B cell (primary cell): ENCODE results near the gene SEMA4D.

Experiments
- EZH2 ChIP-seq: IDR thresholded peaks from 2 replicates; pipeline ENCODE4 v1.6.1; 2012; ENCODE audit warnings: borderline replicate concordance, low read depth, mild to moderate bottlenecking, moderate library complexity, low read length; ENCODE audit not compliant: insufficient read depth, poor library complexity, severe bottlenecking
- TF ChIP-seq, protein P1 (sequence below): fragments of 200-600 bp; IDR thresholded peaks from one replicate; pipeline ENCODE4 v1.8.0; 2022; ENCODE audit warnings: antibody characterized with exemption, mild to moderate bottlenecking

- TF ChIP-seq, protein P1, sequence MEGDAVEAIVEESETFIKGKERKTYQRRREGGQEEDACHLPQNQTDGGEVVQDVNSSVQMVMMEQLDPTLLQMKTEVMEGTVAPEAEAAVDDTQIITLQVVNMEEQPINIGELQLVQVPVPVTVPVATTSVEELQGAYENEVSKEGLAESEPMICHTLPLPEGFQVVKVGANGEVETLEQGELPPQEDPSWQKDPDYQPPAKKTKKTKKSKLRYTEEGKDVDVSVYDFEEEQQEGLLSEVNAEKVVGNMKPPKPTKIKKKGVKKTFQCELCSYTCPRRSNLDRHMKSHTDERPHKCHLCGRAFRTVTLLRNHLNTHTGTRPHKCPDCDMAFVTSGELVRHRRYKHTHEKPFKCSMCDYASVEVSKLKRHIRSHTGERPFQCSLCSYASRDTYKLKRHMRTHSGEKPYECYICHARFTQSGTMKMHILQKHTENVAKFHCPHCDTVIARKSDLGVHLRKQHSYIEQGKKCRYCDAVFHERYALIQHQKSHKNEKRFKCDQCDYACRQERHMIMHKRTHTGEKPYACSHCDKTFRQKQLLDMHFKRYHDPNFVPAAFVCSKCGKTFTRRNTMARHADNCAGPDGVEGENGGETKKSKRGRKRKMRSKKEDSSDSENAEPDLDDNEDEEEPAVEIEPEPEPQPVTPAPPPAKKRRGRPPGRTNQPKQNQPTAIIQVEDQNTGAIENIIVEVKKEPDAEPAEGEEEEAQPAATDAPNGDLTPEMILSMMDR: no peak
- no peak for TF ChIP-seq EZH2
These were observed 65.8 kb downstream of the SEMA4D start for GRCh38 chr9:89431930-89432725.
